ENCODE measurements around the gene OR10A4. TPM values are rescaled to one million over a fixed set of nuclear protein-coding genes. Genes with fewer than 3 reads are reported as not detected.
"Not testable (repeated sequence)": the region's sequence is repeated elsewhere in the genome, so short reads cannot be mapped to it uniquely, and the experiment has no call there.

The OR10A4 gene
- total RNA-seq, 1 donor from 2014 or later, result not detected

DNA sequence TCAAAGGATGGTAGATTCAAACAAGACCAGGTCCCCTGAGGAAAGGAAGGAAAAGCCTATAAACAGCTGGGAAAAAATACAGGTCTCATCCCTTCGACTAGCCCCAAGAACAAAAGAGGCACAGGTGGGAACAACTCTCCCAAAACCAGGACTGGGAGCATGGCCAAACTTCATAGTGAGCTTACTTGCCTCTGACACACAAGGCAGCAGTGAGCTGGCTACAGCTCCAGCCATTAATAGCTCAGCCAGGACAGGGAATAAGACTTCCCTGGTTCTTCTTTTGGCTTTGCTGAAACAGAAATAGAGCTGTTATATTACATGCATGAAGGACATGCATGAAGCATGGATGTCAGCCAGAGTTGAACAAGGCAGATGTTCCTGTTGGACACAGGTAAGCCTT lies 13.5 kb upstream of the OR10A4 start, which contains the start of gene OR10A2:
Gene OR10A2 (plus strand): TSS at position 97 of the 400 bp plus-strand sequence. CDS start 6,698 bp downstream, outside the sequence.
- H3K27me3 ChIP-seq (ENCODE audit: control insufficient read depth, insufficient read depth, low read length), result no peaks in the 10 kb centered on the region
- peak; percentile 10 for DNase-seq (ENCODE audit: low read depth)
- FAIRE-seq, result no peak
- no peaks in the 10 kb centered on the region for H3K36me3 ChIP-seq (ENCODE audit: control insufficient read depth, insufficient read depth, low read length)
- no peak within 1 kb of the TSS for H3K4me3 ChIP-seq (ENCODE audit: low read depth, low read length)
- TF ChIP-seq CTCF (IDR thresholded peaks at IDR 0.05; ENCODE audit: insufficient read depth, low read length, severe bottlenecking), result no peak

GRCh38 chr11:6864438-6864837 lies 12.0 kb upstream of the OR10A4 start:
- H3K4me3 ChIP-seq (ENCODE audit: low read depth, low read length), result no peak overlapping the region
- no peak for TF ChIP-seq CTCF (IDR thresholded peaks at IDR 0.05; ENCODE audit: insufficient read depth, low read length, severe bottlenecking)
- H3K36me3 ChIP-seq (ENCODE audit: control insufficient read depth, insufficient read depth, low read length), result no peaks in the 10 kb centered on the region
- FAIRE-seq, result no peak
- H3K27me3 ChIP-seq (ENCODE audit: control insufficient read depth, insufficient read depth, low read length), result no peaks in the 10 kb centered on the region
- peak; percentile 23 for DNase-seq (ENCODE audit: low read depth)

DNA sequence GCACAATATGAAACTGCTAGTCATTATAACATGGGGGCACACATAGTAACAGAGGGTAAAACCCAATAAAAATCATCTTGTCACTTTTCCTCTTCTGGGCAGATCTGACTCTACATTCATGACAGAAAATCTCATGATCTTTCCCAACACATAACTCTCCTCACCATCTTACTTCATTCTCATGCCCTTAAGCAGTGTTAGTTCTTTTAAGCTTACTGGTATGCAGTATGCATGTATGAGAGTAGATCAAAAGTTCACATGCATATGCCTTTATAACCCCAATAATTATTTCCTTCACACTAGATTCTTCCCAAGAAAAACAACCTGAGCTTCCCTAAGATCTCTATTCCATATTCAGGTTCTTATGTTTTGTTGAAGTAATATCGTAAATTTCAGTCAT lies 5.1 kb upstream of the OR10A4 start:
- DNase-seq (ENCODE audit: low read depth), result no peak
- Histone ChIP-seq H3K27me3 (ENCODE audit: control insufficient read depth, insufficient read depth, low read length) (no peaks in the 10 kb centered on the region), H3K4me3 (ENCODE audit: low read depth, low read length) (no peak overlapping the region), H3K36me3 (ENCODE audit: control insufficient read depth, insufficient read depth, low read length) (no peaks in the 10 kb centered on the region)
- no peak for TF ChIP-seq CTCF (IDR thresholded peaks at IDR 0.05; ENCODE audit: insufficient read depth, low read length, severe bottlenecking)
- FAIRE-seq, result no peak

GRCh38 chr11:6875761-6876160 lies 664 bp upstream of the OR10A4 start:
- H3K36me3 ChIP-seq (ENCODE audit: control insufficient read depth, insufficient read depth, low read length), result no peaks in the 10 kb centered on the region
- TF ChIP-seq CTCF (IDR thresholded peaks at IDR 0.05; ENCODE audit: insufficient read depth, low read length, severe bottlenecking), result no peak
- no peak overlapping the region for H3K4me3 ChIP-seq (ENCODE audit: low read depth, low read length)
- H3K27me3 ChIP-seq (ENCODE audit: control insufficient read depth, insufficient read depth, low read length), result no peaks in the 10 kb centered on the region
- FAIRE-seq, result no peak
- DNase-seq (ENCODE audit: low read depth), result no peak

DNA sequence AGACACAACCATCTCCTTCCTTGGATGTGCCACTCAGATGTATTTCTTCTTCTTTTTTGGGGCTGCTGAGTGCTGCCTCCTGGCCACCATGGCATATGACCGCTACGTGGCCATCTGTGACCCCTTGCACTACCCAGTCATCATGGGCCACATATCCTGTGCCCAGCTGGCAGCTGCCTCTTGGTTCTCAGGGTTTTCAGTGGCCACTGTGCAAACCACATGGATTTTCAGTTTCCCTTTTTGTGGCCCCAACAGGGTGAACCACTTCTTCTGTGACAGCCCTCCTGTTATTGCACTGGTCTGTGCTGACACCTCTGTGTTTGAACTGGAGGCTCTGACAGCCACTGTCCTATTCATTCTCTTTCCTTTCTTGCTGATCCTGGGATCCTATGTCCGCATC lies 489 bp downstream of the OR10A4 start:
- TF ChIP-seq CTCF (IDR thresholded peaks at IDR 0.05; ENCODE audit: insufficient read depth, low read length, severe bottlenecking), result no peak
- FAIRE-seq, result no peak
- no peak for DNase-seq (ENCODE audit: low read depth)
- Histone ChIP-seq H3K4me3 (ENCODE audit: low read depth, low read length) (no peak overlapping the region), H3K36me3 (ENCODE audit: control insufficient read depth, insufficient read depth, low read length) (no peaks in the 10 kb centered on the region), H3K27me3 (ENCODE audit: control insufficient read depth, insufficient read depth, low read length) (no peaks in the 10 kb centered on the region)

- FAIRE-seq (no peak), DNase-seq (ENCODE audit: low read depth) (no peak)
- Histone ChIP-seq H3K36me3 (ENCODE audit: control insufficient read depth, insufficient read depth, low read length) (no peaks in the 10 kb centered on the region), H3K4me3 (ENCODE audit: low read depth, low read length) (no peak overlapping the region), H3K27me3 (ENCODE audit: control insufficient read depth, insufficient read depth, low read length) (no peaks in the 10 kb centered on the region)
- no peak for TF ChIP-seq CTCF (IDR thresholded peaks at IDR 0.05; ENCODE audit: insufficient read depth, low read length, severe bottlenecking)
Observed at GRCh38 chr11:6882751-6883150, 6.3 kb downstream of the OR10A4 start.

DNA sequence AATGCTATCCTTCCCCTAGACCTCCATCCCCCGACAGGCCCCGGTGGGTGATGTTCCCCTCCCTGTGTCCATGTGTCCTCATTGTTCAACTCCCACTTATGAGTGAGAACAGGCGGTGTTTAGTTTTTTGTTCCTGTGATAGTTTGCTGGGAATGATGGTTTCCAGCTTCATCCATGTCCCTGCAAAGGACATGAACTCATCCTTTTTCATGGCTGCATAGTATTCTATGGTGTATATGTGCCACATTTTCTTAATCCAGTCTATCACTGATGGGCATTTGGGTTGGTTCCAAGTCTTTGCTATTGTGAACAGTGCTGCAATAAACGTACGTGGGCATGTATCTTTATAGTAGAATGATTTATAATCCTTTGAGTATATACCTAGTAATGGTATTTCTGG lies 11.3 kb downstream of the OR10A4 start:
- not testable (repeated sequence) for FAIRE-seq; H3K36me3 ChIP-seq (ENCODE audit: control insufficient read depth, insufficient read depth, low read length); H3K4me3 ChIP-seq (ENCODE audit: low read depth, low read length); H3K27me3 ChIP-seq (ENCODE audit: control insufficient read depth, insufficient read depth, low read length); DNase-seq (ENCODE audit: low read depth)

Data from bronchial epithelial cell (primary cell).